ENCODE measurements around the gene UST. TPM values are rescaled to one million over a fixed set of nuclear protein-coding genes. Genes with fewer than 3 reads are reported as not detected.

The UST gene
- total and polyA plus RNA-seq, 9 of the 15 experiments (the other 6 are each of a cell fraction or from before 2014, with no cell fraction given), result 0.04 to 0.10 TPM; not detected in 7

DNA sequence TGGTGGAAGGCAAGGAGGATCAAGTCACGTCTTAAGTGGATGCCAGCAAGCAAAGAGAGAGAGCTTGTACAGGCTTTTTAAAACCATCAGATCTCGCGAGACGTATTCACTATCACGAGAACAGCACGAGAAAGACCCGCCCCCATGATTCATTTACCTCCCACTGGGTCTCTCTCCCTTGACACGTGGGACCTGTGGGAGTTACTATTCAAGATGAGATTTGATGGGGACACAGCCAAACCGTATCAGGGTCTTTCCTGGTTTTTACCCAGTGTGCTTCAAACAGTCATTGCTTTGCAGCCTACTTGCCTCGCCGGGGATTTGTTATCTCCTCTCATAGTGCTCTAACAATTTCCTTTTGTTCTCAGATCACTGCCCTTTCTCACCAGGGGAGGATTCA, 108.2 kb downstream of the UST start (continued):
- TF ChIP-seq, protein P1, sequence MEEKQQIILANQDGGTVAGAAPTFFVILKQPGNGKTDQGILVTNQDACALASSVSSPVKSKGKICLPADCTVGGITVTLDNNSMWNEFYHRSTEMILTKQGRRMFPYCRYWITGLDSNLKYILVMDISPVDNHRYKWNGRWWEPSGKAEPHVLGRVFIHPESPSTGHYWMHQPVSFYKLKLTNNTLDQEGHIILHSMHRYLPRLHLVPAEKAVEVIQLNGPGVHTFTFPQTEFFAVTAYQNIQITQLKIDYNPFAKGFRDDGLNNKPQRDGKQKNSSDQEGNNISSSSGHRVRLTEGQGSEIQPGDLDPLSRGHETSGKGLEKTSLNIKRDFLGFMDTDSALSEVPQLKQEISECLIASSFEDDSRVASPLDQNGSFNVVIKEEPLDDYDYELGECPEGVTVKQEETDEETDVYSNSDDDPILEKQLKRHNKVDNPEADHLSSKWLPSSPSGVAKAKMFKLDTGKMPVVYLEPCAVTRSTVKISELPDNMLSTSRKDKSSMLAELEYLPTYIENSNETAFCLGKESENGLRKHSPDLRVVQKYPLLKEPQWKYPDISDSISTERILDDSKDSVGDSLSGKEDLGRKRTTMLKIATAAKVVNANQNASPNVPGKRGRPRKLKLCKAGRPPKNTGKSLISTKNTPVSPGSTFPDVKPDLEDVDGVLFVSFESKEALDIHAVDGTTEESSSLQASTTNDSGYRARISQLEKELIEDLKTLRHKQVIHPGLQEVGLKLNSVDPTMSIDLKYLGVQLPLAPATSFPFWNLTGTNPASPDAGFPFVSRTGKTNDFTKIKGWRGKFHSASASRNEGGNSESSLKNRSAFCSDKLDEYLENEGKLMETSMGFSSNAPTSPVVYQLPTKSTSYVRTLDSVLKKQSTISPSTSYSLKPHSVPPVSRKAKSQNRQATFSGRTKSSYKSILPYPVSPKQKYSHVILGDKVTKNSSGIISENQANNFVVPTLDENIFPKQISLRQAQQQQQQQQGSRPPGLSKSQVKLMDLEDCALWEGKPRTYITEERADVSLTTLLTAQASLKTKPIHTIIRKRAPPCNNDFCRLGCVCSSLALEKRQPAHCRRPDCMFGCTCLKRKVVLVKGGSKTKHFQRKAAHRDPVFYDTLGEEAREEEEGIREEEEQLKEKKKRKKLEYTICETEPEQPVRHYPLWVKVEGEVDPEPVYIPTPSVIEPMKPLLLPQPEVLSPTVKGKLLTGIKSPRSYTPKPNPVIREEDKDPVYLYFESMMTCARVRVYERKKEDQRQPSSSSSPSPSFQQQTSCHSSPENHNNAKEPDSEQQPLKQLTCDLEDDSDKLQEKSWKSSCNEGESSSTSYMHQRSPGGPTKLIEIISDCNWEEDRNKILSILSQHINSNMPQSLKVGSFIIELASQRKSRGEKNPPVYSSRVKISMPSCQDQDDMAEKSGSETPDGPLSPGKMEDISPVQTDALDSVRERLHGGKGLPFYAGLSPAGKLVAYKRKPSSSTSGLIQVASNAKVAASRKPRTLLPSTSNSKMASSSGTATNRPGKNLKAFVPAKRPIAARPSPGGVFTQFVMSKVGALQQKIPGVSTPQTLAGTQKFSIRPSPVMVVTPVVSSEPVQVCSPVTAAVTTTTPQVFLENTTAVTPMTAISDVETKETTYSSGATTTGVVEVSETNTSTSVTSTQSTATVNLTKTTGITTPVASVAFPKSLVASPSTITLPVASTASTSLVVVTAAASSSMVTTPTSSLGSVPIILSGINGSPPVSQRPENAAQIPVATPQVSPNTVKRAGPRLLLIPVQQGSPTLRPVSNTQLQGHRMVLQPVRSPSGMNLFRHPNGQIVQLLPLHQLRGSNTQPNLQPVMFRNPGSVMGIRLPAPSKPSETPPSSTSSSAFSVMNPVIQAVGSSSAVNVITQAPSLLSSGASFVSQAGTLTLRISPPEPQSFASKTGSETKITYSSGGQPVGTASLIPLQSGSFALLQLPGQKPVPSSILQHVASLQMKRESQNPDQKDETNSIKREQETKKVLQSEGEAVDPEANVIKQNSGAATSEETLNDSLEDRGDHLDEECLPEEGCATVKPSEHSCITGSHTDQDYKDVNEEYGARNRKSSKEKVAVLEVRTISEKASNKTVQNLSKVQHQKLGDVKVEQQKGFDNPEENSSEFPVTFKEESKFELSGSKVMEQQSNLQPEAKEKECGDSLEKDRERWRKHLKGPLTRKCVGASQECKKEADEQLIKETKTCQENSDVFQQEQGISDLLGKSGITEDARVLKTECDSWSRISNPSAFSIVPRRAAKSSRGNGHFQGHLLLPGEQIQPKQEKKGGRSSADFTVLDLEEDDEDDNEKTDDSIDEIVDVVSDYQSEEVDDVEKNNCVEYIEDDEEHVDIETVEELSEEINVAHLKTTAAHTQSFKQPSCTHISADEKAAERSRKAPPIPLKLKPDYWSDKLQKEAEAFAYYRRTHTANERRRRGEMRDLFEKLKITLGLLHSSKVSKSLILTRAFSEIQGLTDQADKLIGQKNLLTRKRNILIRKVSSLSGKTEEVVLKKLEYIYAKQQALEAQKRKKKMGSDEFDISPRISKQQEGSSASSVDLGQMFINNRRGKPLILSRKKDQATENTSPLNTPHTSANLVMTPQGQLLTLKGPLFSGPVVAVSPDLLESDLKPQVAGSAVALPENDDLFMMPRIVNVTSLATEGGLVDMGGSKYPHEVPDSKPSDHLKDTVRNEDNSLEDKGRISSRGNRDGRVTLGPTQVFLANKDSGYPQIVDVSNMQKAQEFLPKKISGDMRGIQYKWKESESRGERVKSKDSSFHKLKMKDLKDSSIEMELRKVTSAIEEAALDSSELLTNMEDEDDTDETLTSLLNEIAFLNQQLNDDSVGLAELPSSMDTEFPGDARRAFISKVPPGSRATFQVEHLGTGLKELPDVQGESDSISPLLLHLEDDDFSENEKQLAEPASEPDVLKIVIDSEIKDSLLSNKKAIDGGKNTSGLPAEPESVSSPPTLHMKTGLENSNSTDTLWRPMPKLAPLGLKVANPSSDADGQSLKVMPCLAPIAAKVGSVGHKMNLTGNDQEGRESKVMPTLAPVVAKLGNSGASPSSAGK (IDR thresholded peaks at IDR 0.05), result 0 out of 2 replicates have a peak, but pooled peaks have one; percentile 23
- TF ChIP-seq, protein P2, sequence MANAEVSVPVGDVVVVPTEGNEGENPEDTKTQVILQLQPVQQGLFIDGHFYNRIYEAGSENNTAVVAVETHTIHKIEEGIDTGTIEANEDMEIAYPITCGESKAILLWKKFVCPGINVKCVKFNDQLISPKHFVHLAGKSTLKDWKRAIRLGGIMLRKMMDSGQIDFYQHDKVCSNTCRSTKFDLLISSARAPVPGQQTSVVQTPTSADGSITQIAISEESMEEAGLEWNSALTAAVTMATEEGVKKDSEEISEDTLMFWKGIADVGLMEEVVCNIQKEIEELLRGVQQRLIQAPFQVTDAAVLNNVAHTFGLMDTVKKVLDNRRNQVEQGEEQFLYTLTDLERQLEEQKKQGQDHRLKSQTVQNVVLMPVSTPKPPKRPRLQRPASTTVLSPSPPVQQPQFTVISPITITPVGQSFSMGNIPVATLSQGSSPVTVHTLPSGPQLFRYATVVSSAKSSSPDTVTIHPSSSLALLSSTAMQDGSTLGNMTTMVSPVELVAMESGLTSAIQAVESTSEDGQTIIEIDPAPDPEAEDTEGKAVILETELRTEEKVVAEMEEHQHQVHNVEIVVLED (CRISPR knock-in tag; IDR thresholded peaks at IDR 0.05), result no peak
- TF ChIP-seq U2AF2 (optimal IDR thresholded peaks at IDR 0.05; ENCODE audit: low read depth, low read length) (no peak), TARDBP (IDR thresholded peaks at IDR 0.05) (no peak), CBX8 (IDR thresholded peaks at IDR 0.05; ENCODE audit: borderline replicate concordance, extremely low read depth, low read depth, low read length, poor library complexity, severe bottlenecking) (no peak), ZNF41 (CRISPR knock-in tag; conservative IDR thresholded peaks at IDR 0.05) (no peak), RBM25 (IDR thresholded peaks at IDR 0.05; ENCODE audit: low read depth, low read length, severe bottlenecking) (peak; percentile 66), ZBTB17 (CRISPR knock-in tag; IDR thresholded peaks at IDR 0.05) (no peak), HMG20A (CRISPR knock-in tag; conservative IDR thresholded peaks at IDR 0.05) (no peak), ATF7 (IDR thresholded peaks at IDR 0.05) (no peak)
- TF ChIP-seq, protein P3, sequence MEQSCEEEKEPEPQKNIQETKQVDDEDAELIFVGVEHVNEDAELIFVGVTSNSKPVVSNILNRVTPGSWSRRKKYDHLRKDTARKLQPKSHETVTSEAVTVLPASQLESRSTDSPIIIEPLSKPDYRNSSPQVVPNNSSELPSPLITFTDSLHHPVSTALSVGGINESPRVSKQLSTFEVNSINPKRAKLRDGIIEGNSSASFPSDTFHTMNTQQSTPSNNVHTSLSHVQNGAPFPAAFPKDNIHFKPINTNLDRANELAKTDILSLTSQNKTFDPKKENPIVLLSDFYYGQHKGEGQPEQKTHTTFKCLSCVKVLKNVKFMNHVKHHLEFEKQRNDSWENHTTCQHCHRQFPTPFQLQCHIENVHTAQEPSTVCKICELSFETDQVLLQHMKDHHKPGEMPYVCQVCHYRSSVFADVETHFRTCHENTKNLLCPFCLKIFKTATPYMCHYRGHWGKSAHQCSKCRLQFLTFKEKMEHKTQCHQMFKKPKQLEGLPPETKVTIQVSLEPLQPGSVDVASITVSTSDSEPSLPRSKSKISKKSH (CRISPR knock-in tag; IDR thresholded peaks at IDR 0.05), result no peak
